GM12878 (cell line): ENCODE data around the gene PCDHGA10. TPM values are rescaled to one million over a fixed set of nuclear protein-coding genes. Genes with fewer than 3 reads are reported as not detected.

ENCODE experiments used
- ATAC-seq: fragments of 200-7000 bp; cut with Tn5 transposase; 3 replicates; pipeline ENCODE4 v1.9.1; 2020; ENCODE audit warnings: mild to moderate bottlenecking, moderate library complexity
- BruUV-seq: library from RNA; stranded (reverse); fragments of 400-500 nt; replicated peaks from 2 replicates; lab custom pipeline; 2021; lab: Mats Ljungman, UMichigan
- CTCF ChIA-PET: fragments of 300-600 bp; sonication (Branson Sonifier 250); formaldehyde crosslinking; extraction: SDS; loops from one replicate; lab custom pipeline; 2021; ENCODE audit warnings: inconsistent platforms; lab: Yijun Ruan, JAX
- POLR2A ChIA-PET: fragments of 350-600 bp; formaldehyde crosslinking; extraction: SDS; loops from one replicate; lab custom pipeline; 2021; ENCODE audit warnings: inconsistent platforms; lab: Charles Lee
- RAD21 ChIA-PET: fragments of 300-600 bp; sonication (Branson Sonifier 250); formaldehyde crosslinking; loops from one replicate; lab custom pipeline; 2023; ENCODE audit warnings: antibody characterized with exemption; ENCODE audit not compliant: unreplicated experiment; lab: Charles Lee
- SMC1A ChIA-PET: fragments of 300-600 bp; sonication (Branson Sonifier 250); formaldehyde crosslinking; loops from one replicate; lab custom pipeline; 2023; ENCODE audit not compliant: unreplicated experiment, uncharacterized antibody; lab: Charles Lee
- DNase-seq: peaks from one replicate; pipeline ENCODE4 v3.0.0-alpha.2; 2011; ENCODE audit warnings: low read depth, low spot score
- FAIRE-seq: peaks from 3 replicates; lab custom pipeline; 2011; peaks lifted over from hg19 to GRCh38; lab: Jason Lieb, UNC
- H2AFZ ChIP-seq: 2 replicates; pipeline ENCODE4 v1.6.0; 2011; ENCODE audit warnings: low read depth, low read length, control low read depth; ENCODE audit not compliant: control insufficient read depth
- H3K27ac ChIP-seq: 2 replicates; pipeline ENCODE4 v1.5.1; 2011; ENCODE audit warnings: control low read depth; ENCODE audit not compliant: control insufficient read depth, insufficient read depth
- H3K27me3 ChIP-seq, 2 experiments: replicated peaks in 1 of 2; 2 replicates each; pipeline versions ENCODE4 v1.6.0 to v1.6.1; 2011; ENCODE audit warnings: low read length in 1 of 2; ENCODE audit not compliant: control insufficient read depth in 2 of 2, insufficient read depth in 2 of 2
- H3K36me3 ChIP-seq, 2 experiments: 2 replicates each; pipeline ENCODE4 v1.5.1; 2011; ENCODE audit warnings: low read length in 1 of 2; ENCODE audit not compliant: control insufficient read depth in 2 of 2, insufficient read depth in 2 of 2
- H3K4me1 ChIP-seq: 2 replicates; pipeline ENCODE4 v1.6.1; 2011; ENCODE audit warnings: mild to moderate bottlenecking, low read length, moderate library complexity, mixed read lengths; ENCODE audit not compliant: control insufficient read depth, insufficient read depth
- H3K4me2 ChIP-seq: 2 replicates; pipeline ENCODE4 v1.6.0; 2011; ENCODE audit warnings: control low read depth; ENCODE audit not compliant: control insufficient read depth, insufficient read depth
- H3K4me3 ChIP-seq: fragments of 200-600 bp; sonication (generic); 2 replicates; pipeline ENCODE4 v1.5.1; 2016
- H3K79me2 ChIP-seq: 2 replicates; pipeline ENCODE4 v1.6.0; 2011; ENCODE audit warnings: low read length; ENCODE audit not compliant: control insufficient read depth, insufficient read depth
- H3K9ac ChIP-seq: 2 replicates; pipeline ENCODE4 v1.8.0; 2011; ENCODE audit warnings: low read length, control low read depth, mixed read lengths; ENCODE audit not compliant: control insufficient read depth, insufficient read depth
- H3K9me3 ChIP-seq: replicated peaks from 3 replicates; pipeline ENCODE4 v1.5.1; 2011; ENCODE audit warnings: mild to moderate bottlenecking, low read length; ENCODE audit not compliant: control insufficient read depth, insufficient read depth
- H4K20me1 ChIP-seq: 2 replicates; pipeline ENCODE4 v1.6.0; 2011; ENCODE audit not compliant: control insufficient read depth, insufficient read depth
- BRCA1 ChIP-seq: IDR thresholded peaks from 2 replicates; pipeline ENCODE4 v1.6.1; 2011; ENCODE audit warnings: low read depth, low read length, improper control_type of control experiment
- IKZF1 ChIP-seq: fragments of 450-650 bp; conservative IDR thresholded peaks from 2 replicates; pipeline ENCODE4 v1.6.1; 2017; ENCODE audit warnings: antibody characterized with exemption, mild to moderate bottlenecking
- NFXL1 ChIP-seq: fragments of 450-650 bp; IDR thresholded peaks from 2 replicates; pipeline ENCODE4 v1.6.1; 2017; ENCODE audit warnings: antibody characterized with exemption, mild to moderate bottlenecking, borderline replicate concordance
- NFYB ChIP-seq: IDR thresholded peaks from 2 replicates; pipeline ENCODE4 v1.6.1; 2011; ENCODE audit warnings: low read depth, mild to moderate bottlenecking, low read length, improper control_type of control experiment, moderate library complexity; ENCODE audit not compliant: insufficient read depth
- NKRF ChIP-seq: fragments of 450-650 bp; conservative IDR thresholded peaks from 2 replicates; pipeline ENCODE4 v1.6.1; 2017; ENCODE audit warnings: mild to moderate bottlenecking, moderate library complexity
- RFX5 ChIP-seq: IDR thresholded peaks from 2 replicates; pipeline ENCODE4 v1.6.1; 2011; ENCODE audit warnings: low read depth, low read length, improper control_type of control experiment
- SREBF1 ChIP-seq: IDR thresholded peaks from 2 replicates; pipeline ENCODE4 v1.6.1; 2012; ENCODE audit warnings: mild to moderate bottlenecking, low read length
- TBL1XR1 ChIP-seq: IDR thresholded peaks from 2 replicates; pipeline ENCODE4 v1.6.1; 2012; ENCODE audit warnings: low read depth, low read length, improper control_type of control experiment
- YY1 ChIP-seq: IDR thresholded peaks from 2 replicates; pipeline ENCODE4 v1.6.1; 2011; ENCODE audit warnings: low read depth, mild to moderate bottlenecking, low read length
- ZBED1 ChIP-seq: IDR thresholded peaks from 2 replicates; pipeline ENCODE4 v1.6.1; 2016; ENCODE audit warnings: borderline replicate concordance
- ZBTB11 ChIP-seq: fragments of 450-650 bp; formaldehyde crosslinking; IDR thresholded peaks from 2 replicates; pipeline ENCODE4 v1.5.0; 2022; ENCODE audit warnings: mild to moderate bottlenecking, missing genetic modification characterization
- ZNF207 ChIP-seq: fragments of 450-650 bp; IDR thresholded peaks from 2 replicates; pipeline ENCODE4 v1.6.1; 2014; ENCODE audit warnings: antibody characterized with exemption, mild to moderate bottlenecking, borderline replicate concordance
- WGBS: methylation state at CpG from one replicate; pipeline ENCODE4 v1.1.6; 2016; ENCODE audit warnings: low lambda C conversion rate; ENCODE audit not compliant: insufficient replicate concordance, insufficient coverage; ENCODE audit errors: missing lambda C conversion rate; 5-methylcytosine and 5-hydroxymethylcytosine counted together
- in situ Hi-C: fragments of 300-500 bp; cut with MboI; formaldehyde crosslinking; loops from 9 replicates; pipeline ENCODE4 v1.14.3; 2018; ENCODE audit warnings: mixed read lengths
- intact Hi-C: fragments of 100-400 bp; cut with micrococcal nuclease; formaldehyde crosslinking; loops from one replicate; pipeline ENCODE4 v1.14.2; 2022; ENCODE audit not compliant: unreplicated experiment
- polyA plus RNA-seq, 11 experiments: library from polyadenylated mRNA; depleted of rRNA in 4 of 11; unstranded in 6 of 11; stranded (reverse) in 5 of 11; fragments of >200 nt; fragmentation: Nextera tagmentation in 4 of 11; fragmentation: Illumina TruSeq in 1 of 11; extraction: Ambion mirVana in 4 of 11; extraction: Trizol in 1 of 11; gene quantifications; 1 replicate in 1 of 11; 2 replicates in 10 of 11; pipeline versions ENCODE4 v1.2.1 to v1.2.3, GENCODE V29; 2011 to 2016; ENCODE audit warnings: inconsistent platforms in 2 of 11, missing spikeins in 2 of 11, low read depth in 1 of 11
- total RNA-seq, 4 experiments: library from RNA; depleted of rRNA in 3 of 4; stranded (reverse); fragments of >200 nt in 3 of 4; fragmentation: Illumina TruSeq in 1 of 4; extraction: Trizol in 1 of 4; gene quantifications; 2 replicates each; pipeline versions ENCODE4 v1.2.1 to v1.2.3, GENCODE V29; 2013 to 2021

Gene PCDHGA10
- total and polyA plus RNA-seq, 10 of the 15 experiments (the other 5 are each of a cell fraction or from before 2014, with no cell fraction given): 0.39 to 2.2 (median 1.1) TPM

- TF ChIP-seq ZBTB11 (CRISPR knock-in tag): no peak
Measured at GRCh38 chr5:141441571-141442170, 28.9 kb downstream of the PCDHGA10 start (continued).

- H4K20me1 ChIP-seq: no peaks in the 10 kb centered on the region
- in situ Hi-C loops: no loop called here
- 98% methylated on average over 3 of the region's 3 CpGs for WGBS
- no peak for ATAC-seq
- no peak for TF ChIP-seq ZBED1
- TF ChIP-seq RFX5: no peak
- no peak for TF ChIP-seq ZNF207
- no peak for TF ChIP-seq NFYB
- no peak for TF ChIP-seq TBL1XR1
- no peak for TF ChIP-seq BRCA1
- TF ChIP-seq YY1: no peak
- TF ChIP-seq IKZF1: no peak
- no peak for TF ChIP-seq SREBF1
- TF ChIP-seq NFXL1: no peak
- no peak for TF ChIP-seq NKRF
- no TSS peak for BruUV-seq
- H3K79me2 ChIP-seq: no peaks in the 10 kb centered on the region
- no peak overlapping the region for H3K4me2 ChIP-seq
- CTCF ChIA-PET: interaction anchor here (1.3 to 2.0 kb wide), 4 partner anchors 10 to 127 kb away, joined by 3 to 12 read pairs (median 4); partner anchors contain the start of gene PCDHGC3
- H3K27me3 ChIP-seq: no peaks in the 10 kb centered on the region
- intact Hi-C loops: no loop called here
- H3K4me3 ChIP-seq: no peak overlapping the region
- H3K36me3 ChIP-seq: no peaks in the 10 kb centered on the region
- SMC1A ChIA-PET: interaction anchor here (1.2 to 3.3 kb wide), 4 partner anchors 10 to 98 kb away, joined by 3 to 19 read pairs (median 3); partner anchors contain the start of genes PCDHGA11 and PCDHGC3
- no peak overlapping the region for H2AFZ ChIP-seq
- H3K4me1 ChIP-seq: no peaks in the 10 kb centered on the region
- POLR2A ChIA-PET: no interaction called here
- no peak overlapping the region for H3K9ac ChIP-seq
- no peak for DNase-seq
- no peak overlapping the region for H3K27ac ChIP-seq
- RAD21 ChIA-PET: interaction anchor here (3.5 kb wide), 1 partner anchor 11 kb away, joined by 17 read pairs; the partner anchor contains the start of gene PCDHGC3
- no peak for FAIRE-seq
- no peaks in the 10 kb centered on the region for H3K9me3 ChIP-seq
Measured at GRCh38 chr5:141465351-141465750, 52.6 kb downstream of the PCDHGA10 start.
